ENCODE measurements around the gene MYO1B. TPM values are rescaled to one million over a fixed set of nuclear protein-coding genes. Genes with fewer than 3 reads are reported as not detected.
A peak's percentile ranks its signal among the peaks of the same experiment; 100 is the strongest.

MYO1B gene
- total RNA-seq, 1 donor from 2014 or later = 81.0 TPM

DNA sequence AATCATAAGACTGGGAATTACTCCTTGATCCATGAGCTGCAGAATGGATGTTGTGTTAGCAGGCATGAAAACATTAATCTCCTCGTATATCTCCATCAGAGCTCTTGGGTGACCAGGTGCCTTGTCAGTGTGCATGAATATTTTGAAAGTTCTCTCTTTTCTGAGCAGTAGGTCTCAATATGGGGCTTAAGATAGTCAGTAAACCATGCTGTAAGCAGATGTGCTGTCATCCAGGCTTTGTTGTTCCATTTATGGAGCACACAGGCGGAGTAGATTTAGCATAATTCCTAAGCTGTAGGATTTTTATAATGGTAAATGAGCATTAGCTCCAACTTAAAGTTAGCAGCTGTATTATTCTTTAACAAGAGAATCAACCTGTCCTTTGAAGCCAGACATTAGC lies 160.3 kb downstream of the MYO1B start:
- no peak for DNase-seq (ENCODE audit: low spot score)
- Mint-ChIP-seq H3K36me3 (ENCODE audit: low read depth, unreplicated experiment) (peaks cover 23% of the 10 kb centered on the region), H3K27me3 (ENCODE audit: unreplicated experiment) (peaks cover under 1% of the 10 kb centered on the region), H3K4me3 (ENCODE audit: unreplicated experiment) (no peak overlapping the region), H3K9me3 (ENCODE audit: unreplicated experiment) (no peaks in the 10 kb centered on the region), H3K4me1 (ENCODE audit: unreplicated experiment) (no peaks in the 10 kb centered on the region), H3K27ac (ENCODE audit: unreplicated experiment) (no peak overlapping the region)
- TF ChIP-seq CTCF (IDR thresholded peaks at IDR 0.05; ENCODE audit: unreplicated experiment) = no peak

GRCh38 chr2:191410646-191411436 lies 165.6 kb downstream of the MYO1B start:
- Mint-ChIP-seq H3K9me3 (ENCODE audit: unreplicated experiment) (no peaks in the 10 kb centered on the region), H3K27ac (ENCODE audit: unreplicated experiment) (no peak overlapping the region), H3K36me3 (ENCODE audit: low read depth, unreplicated experiment) (peaks cover 35% of the 10 kb centered on the region), H3K4me3 (ENCODE audit: unreplicated experiment) (peak overlapping the region; percentile 38), H3K27me3 (ENCODE audit: unreplicated experiment) (peaks cover 2% of the 10 kb centered on the region), H3K4me1 (ENCODE audit: unreplicated experiment) (no peaks in the 10 kb centered on the region)
- DNase-seq (ENCODE audit: low spot score) = no peak
- no peak for TF ChIP-seq CTCF (IDR thresholded peaks at IDR 0.05; ENCODE audit: unreplicated experiment)

- Mint-ChIP-seq H3K9me3 (ENCODE audit: unreplicated experiment) (no peaks in the 10 kb centered on the region), H3K4me3 (ENCODE audit: unreplicated experiment) (no peak overlapping the region), H3K27ac (ENCODE audit: unreplicated experiment) (no peak overlapping the region), H3K4me1 (ENCODE audit: unreplicated experiment) (no peaks in the 10 kb centered on the region), H3K36me3 (ENCODE audit: low read depth, unreplicated experiment) (peaks cover 39% of the 10 kb centered on the region), H3K27me3 (ENCODE audit: unreplicated experiment) (peaks cover 2% of the 10 kb centered on the region)
- no peak for DNase-seq (ENCODE audit: low spot score)
- TF ChIP-seq CTCF (IDR thresholded peaks at IDR 0.05; ENCODE audit: unreplicated experiment) = no peak
Measured at GRCh38 chr2:191411472-191411871, 166.3 kb downstream of the MYO1B start.

DNA sequence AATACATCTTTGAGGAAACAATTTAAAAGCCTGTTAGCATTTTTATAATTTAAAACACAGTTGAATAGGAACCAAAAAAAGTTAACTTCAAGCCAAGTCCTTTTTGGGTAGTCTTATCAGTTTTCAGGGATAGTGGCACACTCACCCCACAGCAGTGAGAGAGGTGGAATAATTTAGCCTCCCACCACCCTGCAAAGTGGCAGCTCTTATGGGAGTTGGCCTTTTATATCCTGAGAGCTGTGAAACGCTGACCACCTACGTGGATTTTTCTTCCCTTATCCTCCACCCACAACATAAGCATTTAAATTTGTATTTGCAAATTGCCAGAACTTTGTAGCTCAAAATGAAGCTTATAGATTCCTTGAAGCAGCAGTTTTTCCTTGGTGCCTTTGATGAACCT lies 167.1 kb downstream of the MYO1B start:
- no peak overlapping the region for H3K4me3 Mint-ChIP-seq (ENCODE audit: unreplicated experiment)
- peaks cover 39% of the 10 kb centered on the region for H3K36me3 Mint-ChIP-seq (ENCODE audit: low read depth, unreplicated experiment)
- no peaks in the 10 kb centered on the region for H3K9me3 Mint-ChIP-seq (ENCODE audit: unreplicated experiment)
- DNase-seq (ENCODE audit: low spot score) = no peak
- no peaks in the 10 kb centered on the region for H3K4me1 Mint-ChIP-seq (ENCODE audit: unreplicated experiment)
- H3K27me3 Mint-ChIP-seq (ENCODE audit: unreplicated experiment) = peaks cover 2% of the 10 kb centered on the region
- no peak overlapping the region for H3K27ac Mint-ChIP-seq (ENCODE audit: unreplicated experiment)
- TF ChIP-seq CTCF (IDR thresholded peaks at IDR 0.05; ENCODE audit: unreplicated experiment) = no peak

DNA sequence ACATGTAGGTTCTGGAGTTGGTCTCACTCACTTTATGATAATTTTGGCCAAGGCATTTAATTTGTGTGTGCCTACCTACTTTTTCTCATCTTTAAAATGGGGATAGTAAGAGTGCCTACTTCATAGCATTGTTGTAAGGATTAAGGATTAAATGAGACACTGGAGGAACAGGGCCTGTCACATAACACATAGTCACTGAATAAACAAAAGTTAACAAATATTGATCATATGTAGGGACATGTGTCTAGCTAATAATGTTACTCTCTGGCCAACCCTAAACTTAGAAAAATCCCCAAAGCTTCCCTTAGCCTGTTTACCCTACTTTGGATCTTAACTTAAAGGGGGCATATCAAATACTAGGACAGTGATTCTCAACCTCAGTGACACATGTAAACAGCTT lies 169.9 kb downstream of the MYO1B start:
- Mint-ChIP-seq H3K27ac (ENCODE audit: unreplicated experiment) (no peak overlapping the region), H3K36me3 (ENCODE audit: low read depth, unreplicated experiment) (peaks cover 33% of the 10 kb centered on the region), H3K9me3 (ENCODE audit: unreplicated experiment) (no peaks in the 10 kb centered on the region), H3K27me3 (ENCODE audit: unreplicated experiment) (peaks cover 2% of the 10 kb centered on the region), H3K4me3 (ENCODE audit: unreplicated experiment) (no peak overlapping the region), H3K4me1 (ENCODE audit: unreplicated experiment) (no peaks in the 10 kb centered on the region)
- DNase-seq (ENCODE audit: low spot score) = no peak
- TF ChIP-seq CTCF (IDR thresholded peaks at IDR 0.05; ENCODE audit: unreplicated experiment) = no peak
